GM12874 (cell line): ENCODE measurements around the gene TBC1D30.

Experiments
- CTCF ChIP-seq: IDR thresholded peaks from 2 replicates; pipeline ENCODE4 v1.5.1; 2011; ENCODE audit warnings: low read depth, mild to moderate bottlenecking, control low read depth, low read length, moderate library complexity; ENCODE audit not compliant: insufficient read depth

TBC1D30 gene

GRCh38 chr12:64837427-64837826 lies 13.0 kb downstream of the TBC1D30 start:
- TF ChIP-seq CTCF, result no peak

- TF ChIP-seq CTCF, result no peak
These were observed 15.7 kb downstream of the TBC1D30 start for GRCh38 chr12:64840119-64840518.

GRCh38 chr12:64840949-64841717 lies 16.7 kb downstream of the TBC1D30 start:
- no peak for TF ChIP-seq CTCF

- TF ChIP-seq CTCF, result no peak
These were observed 34.6 kb downstream of the TBC1D30 start for GRCh38 chr12:64858882-64859605.

- no peak for TF ChIP-seq CTCF
These were observed 36.1 kb downstream of the TBC1D30 start for GRCh38 chr12:64860446-64860998.

- TF ChIP-seq CTCF, result no peak
These were observed 39.9 kb downstream of the TBC1D30 start for GRCh38 chr12:64864319-64864718.

- TF ChIP-seq CTCF, result no peak
These were observed 50.7 kb downstream of the TBC1D30 start for GRCh38 chr12:64875186-64875585.
